NT2/D1 (cell line): Measurements from ENCODE around the gene ENTPD7.

Source experiments
- SUZ12 ChIP-seq: IDR thresholded peaks from 2 replicates; pipeline ENCODE4 v1.6.1; 2011; ENCODE audit not compliant: insufficient read length, insufficient read depth; ENCODE audit errors: extremely low read depth
- YY1 ChIP-seq: IDR thresholded peaks from 2 replicates; pipeline ENCODE4 v1.6.1; 2011; ENCODE audit not compliant: insufficient read length, insufficient read depth

DNA sequence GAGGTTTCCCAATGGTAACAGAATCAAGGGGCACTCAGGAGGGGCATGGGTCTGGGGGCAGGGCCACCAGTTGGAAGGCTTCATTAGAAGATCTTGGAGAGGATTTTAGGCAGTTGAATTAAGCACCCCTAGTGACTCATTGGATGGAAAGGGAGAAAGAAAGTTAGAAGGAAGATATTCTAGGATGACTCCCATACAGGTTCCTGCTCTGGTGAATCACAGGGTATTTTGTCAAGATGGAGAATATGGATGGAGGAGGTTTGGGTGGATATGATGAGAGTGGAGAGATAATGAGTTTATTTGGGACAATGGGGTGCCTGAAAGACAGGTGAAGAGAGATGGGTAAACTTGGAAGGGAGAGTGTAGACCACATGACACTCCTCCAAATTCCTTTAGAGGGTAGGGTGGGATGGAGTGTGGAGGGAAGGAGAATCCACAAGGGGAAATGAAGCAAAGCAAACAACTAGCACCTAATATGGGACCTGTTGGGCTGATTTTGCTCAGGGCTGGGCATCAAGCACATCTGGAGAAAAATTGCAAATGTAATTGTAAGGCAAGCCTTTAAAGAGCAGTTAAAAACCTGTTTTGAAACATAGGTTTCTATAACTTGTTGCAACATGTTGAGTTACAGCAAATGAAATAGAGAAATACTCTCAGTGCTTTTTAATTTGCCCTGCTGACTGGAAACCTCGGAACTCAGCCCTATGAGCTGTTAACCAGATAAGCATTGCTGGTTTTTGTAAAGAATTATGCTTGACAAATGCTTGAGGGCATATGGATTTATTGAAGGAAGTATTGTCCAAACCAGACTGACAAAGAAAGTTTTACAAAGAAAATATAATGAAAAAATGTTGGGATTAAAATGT is 2.9 kb upstream of the ENTPD7 start:
- no peak for TF ChIP-seq YY1
- no peak for TF ChIP-seq SUZ12
